Neuron (in vitro differentiated cells): ENCODE data around the gene KIAA0040.

Experiments used
- H2AFZ ChIP-seq: one replicate; pipeline ENCODE4 v1.6.1; 2013; ENCODE audit warnings: low read depth, mild to moderate bottlenecking, inconsistent platforms, low read length, moderate library complexity
- H3K27me3 ChIP-seq: one replicate; pipeline ENCODE4 v1.6.1; 2013; ENCODE audit warnings: low read length; ENCODE audit not compliant: insufficient read depth
- H3K36me3 ChIP-seq: one replicate; pipeline ENCODE4 v1.6.1; 2013; ENCODE audit warnings: low read length; ENCODE audit not compliant: insufficient read depth
- H3K4me1 ChIP-seq: one replicate; pipeline ENCODE4 v1.6.1; 2013; ENCODE audit warnings: low read length; ENCODE audit not compliant: insufficient read depth
- H3K4me3 ChIP-seq: 2 replicates; pipeline ENCODE4 v1.5.1; 2013; ENCODE audit warnings: mild to moderate bottlenecking, low read length, moderate library complexity
- H3K9me3 ChIP-seq: one replicate; pipeline ENCODE4 v1.6.1; 2013; ENCODE audit warnings: low read length

The KIAA0040 gene

GRCh38 chr1:175193527-175193910 lies 943 bp upstream of the KIAA0040 start:
- Histone ChIP-seq H3K4me3 (no peak overlapping the region), H3K36me3 (no peaks in the 10 kb centered on the region), H2AFZ (no peak overlapping the region), H3K27me3 (peaks cover 39% of the 10 kb centered on the region), H3K4me1 (peaks cover 10% of the 10 kb centered on the region), H3K9me3 (no peaks in the 10 kb centered on the region)

- no peak overlapping the region for H2AFZ ChIP-seq
- H3K4me3 ChIP-seq, result peak overlapping the region; percentile 45
- no peaks in the 10 kb centered on the region for H3K9me3 ChIP-seq
- peaks cover 39% of the 10 kb centered on the region for H3K27me3 ChIP-seq
- peaks cover 10% of the 10 kb centered on the region for H3K4me1 ChIP-seq
- H3K36me3 ChIP-seq, result no peaks in the 10 kb centered on the region
These were observed 406 bp downstream of the KIAA0040 start for GRCh38 chr1:175192111-175192629.

- Histone ChIP-seq H3K9me3 (no peaks in the 10 kb centered on the region), H3K4me1 (peaks cover 10% of the 10 kb centered on the region), H3K27me3 (peaks cover 39% of the 10 kb centered on the region), H2AFZ (no peak overlapping the region), H3K36me3 (no peaks in the 10 kb centered on the region), H3K4me3 (no peak overlapping the region)
These were observed 917 bp downstream of the KIAA0040 start for GRCh38 chr1:175191659-175192058.

DNA sequence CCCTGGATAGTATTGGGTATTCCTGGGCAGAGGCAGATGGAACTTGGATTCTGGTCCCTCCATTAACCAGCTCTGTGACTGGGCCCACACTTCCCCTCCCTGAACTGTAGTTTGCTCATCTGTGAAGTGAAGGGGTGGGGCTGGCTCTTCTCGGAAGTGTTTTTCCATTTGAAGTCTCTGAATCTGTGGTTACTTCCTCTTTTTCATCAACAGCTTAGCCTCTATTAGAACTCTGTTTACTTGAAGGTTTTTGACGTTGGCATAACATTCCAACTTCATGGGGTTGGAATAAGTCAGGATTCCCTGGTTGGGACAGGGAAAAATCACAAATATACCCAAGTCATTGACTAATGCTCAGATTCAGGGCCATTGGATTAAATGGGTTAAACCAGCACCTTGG lies 3.6 kb downstream of the KIAA0040 start:
- no peaks in the 10 kb centered on the region for H3K36me3 ChIP-seq
- H3K27me3 ChIP-seq, result peaks cover 35% of the 10 kb centered on the region
- no peak overlapping the region for H3K4me3 ChIP-seq
- no peak overlapping the region for H2AFZ ChIP-seq
- no peaks in the 10 kb centered on the region for H3K9me3 ChIP-seq
- H3K4me1 ChIP-seq, result peaks cover 10% of the 10 kb centered on the region

- H3K27me3 ChIP-seq, result peaks cover 19% of the 10 kb centered on the region
- H2AFZ ChIP-seq, result no peak overlapping the region
- no peak overlapping the region for H3K4me3 ChIP-seq
- H3K9me3 ChIP-seq, result no peaks in the 10 kb centered on the region
- no peaks in the 10 kb centered on the region for H3K36me3 ChIP-seq
- H3K4me1 ChIP-seq, result no peaks in the 10 kb centered on the region
These were observed 6.0 kb downstream of the KIAA0040 start for GRCh38 chr1:175186433-175187160.

DNA sequence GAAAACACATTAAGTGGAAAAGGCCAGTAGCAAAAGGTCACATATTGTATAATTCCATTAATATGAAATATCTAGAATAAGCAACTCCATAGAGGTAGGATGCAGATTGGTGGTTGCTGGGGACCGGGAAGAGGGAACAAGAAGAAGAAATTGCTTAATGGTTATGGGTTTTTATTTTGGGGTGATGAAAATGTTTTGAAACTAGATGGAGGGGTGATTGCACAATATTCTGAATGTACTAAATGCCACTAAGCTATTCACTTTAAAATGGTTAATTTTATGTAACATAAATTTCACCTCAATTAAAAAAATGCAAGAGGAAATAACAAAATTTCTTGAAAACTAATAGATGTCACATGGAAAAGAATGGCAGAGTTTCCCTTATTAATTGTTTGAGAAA lies 6.7 kb downstream of the KIAA0040 start:
- H3K4me3 ChIP-seq, result no peak overlapping the region
- H3K4me1 ChIP-seq, result no peaks in the 10 kb centered on the region
- peaks cover 12% of the 10 kb centered on the region for H3K27me3 ChIP-seq
- no peaks in the 10 kb centered on the region for H3K36me3 ChIP-seq
- H3K9me3 ChIP-seq, result no peaks in the 10 kb centered on the region
- H2AFZ ChIP-seq, result no peak overlapping the region

- no peaks in the 10 kb centered on the region for H3K36me3 ChIP-seq
- H3K4me1 ChIP-seq, result no peaks in the 10 kb centered on the region
- H3K9me3 ChIP-seq, result no peaks in the 10 kb centered on the region
- no peaks in the 10 kb centered on the region for H3K27me3 ChIP-seq
- no peak overlapping the region for H3K4me3 ChIP-seq
- H2AFZ ChIP-seq, result no peak overlapping the region
These were observed 9.0 kb downstream of the KIAA0040 start for GRCh38 chr1:175183586-175183985.

- Histone ChIP-seq H2AFZ (no peak overlapping the region), H3K9me3 (no peaks in the 10 kb centered on the region), H3K27me3 (no peaks in the 10 kb centered on the region), H3K4me3 (no peak overlapping the region), H3K36me3 (no peaks in the 10 kb centered on the region), H3K4me1 (no peaks in the 10 kb centered on the region)
These were observed 10.3 kb downstream of the KIAA0040 start for GRCh38 chr1:175182201-175182746.

DNA sequence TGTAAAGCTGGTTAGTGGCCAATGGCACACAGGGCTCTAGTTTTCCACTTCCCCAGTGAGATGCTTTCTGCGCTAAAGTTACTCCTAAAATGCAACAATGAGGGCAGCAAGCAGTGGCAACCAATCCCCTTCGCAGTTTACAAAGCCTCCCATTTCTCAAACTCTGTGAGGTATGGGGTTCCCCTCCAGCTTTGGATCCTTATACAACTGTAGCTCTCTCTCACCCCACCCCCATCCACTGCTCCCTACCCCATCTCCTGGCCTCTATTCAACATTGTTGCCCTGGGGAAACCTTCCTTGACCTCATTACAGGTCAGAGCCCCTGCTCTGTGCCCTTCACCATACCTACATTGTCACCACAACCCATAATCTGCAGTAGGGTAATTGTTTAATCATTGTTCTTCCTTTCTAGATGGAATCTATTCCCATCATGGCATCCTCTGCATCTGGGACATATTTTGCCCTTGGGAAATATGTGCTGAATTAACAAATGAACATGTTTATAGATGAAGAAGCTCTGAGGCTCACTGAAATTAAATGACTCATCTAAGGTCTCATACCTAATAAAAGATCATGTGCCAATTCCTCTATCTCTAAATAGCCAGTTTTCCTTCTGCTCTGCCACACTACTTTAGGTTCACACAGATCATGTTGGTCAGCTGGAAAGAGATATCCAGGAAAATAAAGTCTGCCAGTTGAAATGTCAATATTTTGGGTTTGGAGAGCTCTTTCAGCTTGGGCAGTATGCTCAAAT lies 12.6 kb downstream of the KIAA0040 start:
- no peaks in the 10 kb centered on the region for H3K36me3 ChIP-seq
- no peaks in the 10 kb centered on the region for H3K4me1 ChIP-seq
- no peak overlapping the region for H3K4me3 ChIP-seq
- H3K27me3 ChIP-seq, result no peaks in the 10 kb centered on the region
- H2AFZ ChIP-seq, result no peak overlapping the region
- H3K9me3 ChIP-seq, result no peaks in the 10 kb centered on the region

DNA sequence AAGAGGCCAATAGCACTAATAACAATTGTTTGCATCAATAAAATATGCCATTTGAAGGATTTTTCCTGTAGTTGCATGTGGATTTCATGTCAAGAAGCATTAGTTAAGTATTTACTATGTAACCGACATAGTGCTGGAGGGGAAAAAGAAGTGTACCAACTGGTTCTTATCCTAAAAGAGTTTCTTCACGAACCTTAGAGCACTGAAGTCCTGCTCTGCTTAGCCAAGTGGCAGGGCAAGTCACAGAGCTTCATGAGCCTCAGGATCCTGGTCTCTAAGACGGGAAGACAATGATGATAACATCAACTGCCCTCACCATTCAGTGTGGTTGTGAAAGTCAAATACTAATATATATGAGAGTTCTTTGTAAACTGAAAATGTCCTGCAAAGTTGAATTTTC lies 14.1 kb downstream of the KIAA0040 start:
- Histone ChIP-seq H3K36me3 (no peaks in the 10 kb centered on the region), H3K27me3 (no peaks in the 10 kb centered on the region), H2AFZ (no peak overlapping the region), H3K4me1 (no peaks in the 10 kb centered on the region), H3K9me3 (no peaks in the 10 kb centered on the region), H3K4me3 (no peak overlapping the region)

DNA sequence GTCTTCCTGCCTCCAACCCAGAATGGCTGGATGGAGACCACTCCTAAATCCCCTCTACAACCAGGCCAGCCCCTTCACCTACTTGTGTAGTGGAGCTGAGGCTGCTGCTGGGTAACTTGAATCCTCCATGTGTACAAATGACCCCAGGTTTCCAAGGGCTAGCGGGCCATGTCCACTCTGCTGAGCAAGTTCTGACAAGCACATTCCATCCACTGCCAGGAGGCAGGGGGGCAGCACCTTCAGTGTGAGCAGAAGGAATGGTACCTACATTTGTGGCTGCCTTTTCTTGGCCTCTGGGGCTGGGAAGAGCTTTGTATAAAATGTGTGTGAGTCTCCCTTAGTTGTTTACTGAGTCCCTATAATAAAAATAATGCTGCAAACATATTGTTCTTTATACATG lies 14.5 kb downstream of the KIAA0040 start:
- H3K27me3 ChIP-seq, result no peaks in the 10 kb centered on the region
- H3K36me3 ChIP-seq, result no peaks in the 10 kb centered on the region
- H3K4me3 ChIP-seq, result no peak overlapping the region

DNA sequence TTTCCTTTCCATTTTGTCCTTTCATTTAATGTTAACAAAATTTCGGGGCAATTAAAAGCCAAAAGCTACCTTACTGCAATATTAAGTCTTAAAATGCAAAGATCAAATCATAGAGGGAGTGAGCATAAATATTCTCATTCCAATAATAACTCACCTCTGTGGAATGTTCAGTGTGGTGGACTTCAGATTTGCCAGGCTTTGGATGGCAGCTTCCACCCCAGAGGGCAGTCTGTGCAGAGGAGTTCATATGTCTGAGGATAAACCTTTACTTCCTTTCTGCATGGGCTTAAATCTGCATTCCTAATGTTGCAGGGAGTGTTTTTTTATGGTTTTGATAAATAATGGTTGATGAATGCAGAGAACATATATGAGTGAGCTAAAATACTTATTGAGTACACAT lies 16.3 kb downstream of the KIAA0040 start:
- H3K4me1 ChIP-seq, result no peaks in the 10 kb centered on the region
- H3K9me3 ChIP-seq, result no peaks in the 10 kb centered on the region
- H3K4me3 ChIP-seq, result no peak overlapping the region
- H3K36me3 ChIP-seq, result no peaks in the 10 kb centered on the region
- H3K27me3 ChIP-seq, result no peaks in the 10 kb centered on the region
- H2AFZ ChIP-seq, result no peak overlapping the region

More for the DNA sequence above, 14.5 kb downstream of the KIAA0040 start:
- Histone ChIP-seq H2AFZ (no peak overlapping the region), H3K4me1 (no peaks in the 10 kb centered on the region), H3K9me3 (no peaks in the 10 kb centered on the region)

DNA sequence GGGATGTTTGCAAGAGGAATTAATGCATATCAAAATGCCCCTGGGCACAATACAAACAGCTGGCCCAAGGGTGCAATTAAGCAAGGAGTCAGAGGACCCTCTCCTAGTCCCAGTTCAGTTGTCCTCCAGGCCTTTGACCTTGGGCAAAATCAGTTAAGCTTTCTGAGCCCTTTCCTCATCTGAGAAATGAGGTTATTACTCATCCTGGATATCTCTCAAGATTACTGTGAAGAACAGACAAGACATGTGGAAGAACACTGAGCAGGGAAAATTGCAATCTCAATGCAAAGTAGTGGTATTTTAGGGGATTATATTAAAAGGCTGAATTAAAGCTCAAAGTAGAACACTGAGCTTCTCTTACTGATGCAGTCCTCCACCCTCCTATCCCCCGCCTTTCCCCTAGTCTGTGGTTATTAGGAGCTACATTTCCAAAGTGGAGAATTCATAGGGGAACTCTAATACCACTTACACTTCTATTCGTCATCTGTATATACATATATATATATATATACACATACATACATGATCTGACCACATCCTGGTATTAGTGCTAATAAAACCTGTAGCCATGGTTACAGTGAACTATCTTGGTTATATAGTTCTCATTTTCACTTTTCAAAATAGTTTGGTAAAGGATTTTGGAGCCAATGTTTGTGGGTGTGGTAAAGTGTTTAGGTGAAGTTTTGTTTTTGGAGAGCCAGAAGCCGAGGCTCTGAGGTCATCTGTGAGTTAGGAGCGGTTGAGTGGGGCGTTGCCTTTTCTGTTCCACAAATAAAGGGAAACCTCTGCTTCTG lies 18.1 kb downstream of the KIAA0040 start:
- Histone ChIP-seq H3K36me3 (no peaks in the 10 kb centered on the region), H3K27me3 (no peaks in the 10 kb centered on the region), H3K4me1 (no peaks in the 10 kb centered on the region), H3K4me3 (no peak overlapping the region), H2AFZ (no peak overlapping the region), H3K9me3 (no peaks in the 10 kb centered on the region)
